NCI-H128 (cell line): ENCODE results near the gene OPALIN.

Experiments used
- DNase-seq: peaks from one replicate; lab custom pipeline; 2025; ENCODE audit not compliant: unreplicated experiment; lab: John Stamatoyannopoulos, UW

The OPALIN gene

DNA sequence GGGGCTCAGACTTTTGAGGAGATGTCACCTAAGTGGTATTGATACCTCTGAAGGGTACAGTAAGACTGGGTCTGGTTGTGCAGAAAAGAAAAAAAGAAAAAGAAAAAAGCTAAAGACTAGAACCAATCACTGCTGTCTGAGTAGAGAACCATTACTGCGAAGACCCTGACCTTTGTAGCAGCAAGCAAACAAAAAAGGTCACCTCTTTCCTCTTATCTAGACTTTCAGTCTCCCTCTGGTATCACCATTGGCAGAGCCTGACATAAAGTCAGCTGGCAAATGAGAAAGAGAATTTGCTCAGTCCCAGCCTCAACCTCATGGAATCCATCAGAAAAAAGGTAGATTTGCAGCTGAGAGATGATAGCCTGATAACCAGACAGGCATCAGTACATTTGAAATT is 57.2 kb downstream of the OPALIN start:
- DNase-seq: no peak

DNA sequence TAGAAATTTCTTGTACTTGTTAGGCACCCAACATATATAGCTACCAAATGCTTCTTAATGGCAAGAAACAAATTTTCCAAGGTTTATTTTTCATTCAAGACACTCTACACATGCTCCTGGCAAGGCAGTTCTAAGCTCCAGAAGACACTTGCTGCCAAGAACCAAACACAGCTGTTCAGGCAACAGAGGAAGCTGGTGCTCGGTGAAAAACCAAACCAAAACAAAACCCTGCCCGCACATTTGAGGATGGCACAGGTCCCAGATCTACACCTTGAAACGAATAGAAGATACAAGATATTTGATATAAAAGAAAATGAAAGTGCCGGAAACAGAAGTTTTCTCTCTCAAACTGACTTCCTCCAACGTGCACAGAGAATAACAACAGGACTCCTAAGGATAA is 59.4 kb downstream of the OPALIN start:
- no peak for DNase-seq

DNA sequence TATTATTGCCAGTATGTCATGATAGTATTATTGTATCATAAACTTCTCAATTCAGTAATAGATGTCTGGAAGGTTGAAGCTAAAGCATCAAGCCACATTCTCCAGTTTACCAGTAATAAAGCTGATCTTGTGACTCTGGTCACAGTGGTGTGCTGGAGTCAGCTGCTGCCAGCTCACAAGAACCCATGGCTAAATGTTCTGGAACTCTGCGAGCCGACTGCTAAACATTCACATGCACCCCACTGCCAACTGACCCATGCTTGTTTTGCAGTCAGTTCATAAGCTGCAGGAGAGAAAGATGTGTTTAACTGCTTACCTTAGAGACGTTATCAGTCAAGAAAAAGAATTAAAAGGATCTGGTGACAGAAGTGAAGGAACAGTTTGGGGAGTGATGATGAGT is 60.4 kb downstream of the OPALIN start:
- no peak for DNase-seq

- DNase-seq: no peak
Measured at GRCh38 chr10:96297486-96297885, 61.3 kb downstream of the OPALIN start.

DNA sequence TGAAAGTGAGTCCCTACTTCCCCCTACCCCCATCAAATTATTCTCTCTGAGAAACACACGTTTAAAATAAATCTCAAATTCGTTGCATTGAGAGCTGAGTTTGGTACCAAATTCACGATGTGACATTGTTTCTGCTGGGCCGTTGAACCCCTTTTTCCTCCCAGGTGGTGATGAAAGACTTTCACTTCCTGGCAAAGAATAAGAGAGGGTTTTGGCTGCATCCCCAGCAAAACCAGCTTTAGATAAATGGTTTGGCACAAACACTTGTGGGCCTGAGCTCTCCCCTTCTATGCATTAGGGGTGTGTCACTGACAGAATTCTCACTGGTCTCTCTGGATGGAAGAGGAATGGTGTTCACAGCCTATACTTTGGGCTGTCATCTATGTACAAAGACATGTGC is 63.3 kb downstream of the OPALIN start:
- no peak for DNase-seq
